ENCODE measurements around the gene MIOS. TPM values are rescaled to one million over a fixed set of nuclear protein-coding genes. Genes with fewer than 3 reads are reported as not detected.

MIOS gene
- total and polyA plus RNA-seq, 2 of the 8 experiments (the other 6 are each of a cell fraction or from before 2014, with no cell fraction given) = 15.5 to 50.7 TPM

- TF ChIP-seq TBP (IDR thresholded peaks at IDR 0.05; ENCODE audit: low read depth, low read length) (no peak), POU5F1 (IDR thresholded peaks at IDR 0.05; ENCODE audit: low read depth, low read length) (no peak), RBBP5 (IDR thresholded peaks at IDR 0.05; ENCODE audit: borderline replicate concordance, low read depth, low read length) (no peak)
These were observed 40.7 kb upstream of the MIOS start (continued) for GRCh38 chr7:7526006-7526405.

Measured in H1 (cell line).